Measurements from ENCODE around the gene AACS.

Gene AACS

GRCh38 chr12:125186471-125187147 is 121.4 kb downstream of the AACS start:
- DNase-seq (ENCODE audit: low read depth), result no peak

- DNase-seq (ENCODE audit: low read depth), result no peak
Observed at GRCh38 chr12:125187148-125187745, 122.0 kb downstream of the AACS start.

- no peak for DNase-seq (ENCODE audit: low read depth)
Observed at GRCh38 chr12:125187780-125188741, 122.8 kb downstream of the AACS start.

DNA sequence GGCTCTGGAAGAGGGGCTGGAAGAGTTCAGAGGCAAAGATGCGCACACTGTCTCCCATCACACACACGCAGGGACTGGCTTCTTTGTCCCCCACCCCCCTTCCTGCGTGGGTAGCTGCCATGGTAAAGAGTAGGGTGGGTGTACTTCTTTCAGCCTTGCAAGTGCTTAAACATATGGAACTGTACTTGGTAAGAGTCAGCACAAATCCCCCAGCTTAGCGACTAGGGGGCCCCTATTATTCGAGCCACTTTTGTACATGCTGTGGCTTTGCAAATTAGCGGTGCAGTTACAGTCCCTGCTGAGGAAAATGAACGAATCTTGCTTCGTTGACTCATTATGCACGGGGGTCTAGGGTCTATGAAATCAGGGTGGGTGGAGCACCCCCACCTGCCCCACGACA is 123.8 kb downstream of the AACS start:
- no peak for DNase-seq (ENCODE audit: low read depth)

GRCh38 chr12:125189502-125189901 is 124.3 kb downstream of the AACS start:
- no peak for DNase-seq (ENCODE audit: low read depth)

DNA sequence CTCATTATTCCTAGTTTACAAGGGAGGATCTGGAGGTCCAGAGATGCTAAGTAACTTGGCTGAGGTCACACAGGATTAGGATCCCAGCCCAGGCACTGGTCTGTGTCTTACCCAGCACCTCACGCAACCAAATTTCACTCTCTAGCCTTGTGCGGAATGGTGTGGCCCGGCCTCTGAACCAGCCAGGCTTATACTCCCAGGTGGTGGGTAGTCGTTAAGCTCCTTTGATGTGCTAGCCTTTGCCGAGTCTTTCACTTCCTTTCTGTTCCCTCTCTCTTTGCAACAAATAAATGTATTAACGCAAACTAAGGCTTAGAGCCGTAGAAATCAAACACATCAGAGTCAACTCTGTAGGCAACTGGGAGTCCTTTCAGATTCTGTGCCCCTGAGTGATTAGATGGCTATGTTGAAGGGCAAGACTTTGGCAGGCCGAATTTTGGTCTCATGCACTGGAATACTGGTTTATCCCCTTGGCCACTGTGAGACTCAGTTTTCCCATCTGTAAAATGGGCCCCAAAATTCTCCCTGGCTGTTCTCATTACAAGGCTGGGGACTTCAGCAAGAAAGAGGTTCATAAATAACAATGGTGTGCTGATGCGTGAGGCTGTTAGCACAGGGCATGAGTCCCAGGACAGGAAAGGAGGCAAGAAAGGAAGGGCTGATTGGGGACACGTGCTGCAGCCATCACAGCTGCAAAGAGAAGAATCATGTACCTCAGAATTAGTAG is 126.3 kb downstream of the AACS start:
- no peak for DNase-seq (ENCODE audit: low read depth)

DNA sequence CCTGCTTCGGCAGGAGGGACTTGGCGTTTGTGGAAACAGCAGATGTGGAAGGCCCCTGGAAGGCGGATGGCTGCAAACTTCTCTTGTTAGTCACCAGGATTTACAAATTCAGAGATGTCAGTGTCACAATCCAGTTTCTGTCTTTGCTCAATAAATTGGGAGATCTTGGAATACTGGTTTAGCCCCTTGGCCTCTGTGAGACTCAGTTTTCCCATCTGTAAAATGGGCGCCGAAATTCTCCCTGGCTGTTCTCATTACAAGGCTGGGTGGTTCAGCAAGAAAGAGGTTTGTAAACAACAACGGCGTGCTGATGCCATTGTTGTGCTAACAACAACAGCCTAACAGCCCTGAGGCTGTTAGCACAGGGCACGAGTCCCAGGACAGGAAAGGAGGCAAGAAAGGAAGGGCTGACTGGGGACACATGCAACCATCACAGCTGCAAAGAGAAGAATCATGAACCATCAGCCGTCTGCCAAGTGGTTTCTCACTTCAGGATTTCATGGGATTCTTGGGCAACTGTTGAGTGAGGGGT is 127.5 kb downstream of the AACS start:
- no peak for DNase-seq (ENCODE audit: low read depth)
